Epithelial cell of proximal tubule (primary cell): Measurements from ENCODE around the gene CACNB2. TPM values are rescaled to one million over a fixed set of nuclear protein-coding genes. Genes with fewer than 3 reads are reported as not detected.

Source experiments
- DNase-seq: peaks from one replicate; pipeline ENCODE4 v3.0.0-alpha.2; 2011; ENCODE audit warnings: low read depth
- H3K4me3 ChIP-seq: 2 replicates; pipeline ENCODE4 v1.5.1; 2011; ENCODE audit warnings: low read depth, mild to moderate bottlenecking, low read length
- total RNA-seq: library from RNA; depleted of rRNA; stranded (reverse); fragments of >200 nt; gene quantifications from 2 replicates; pipeline ENCODE4 v1.2.3, GENCODE V29; 2015
- TF ChIP-seq, protein P1 (sequence below): conservative IDR thresholded peaks from 2 replicates; pipeline ENCODE4 v1.5.1; 2012; ENCODE audit warnings: low read depth, mild to moderate bottlenecking, low read length

Gene CACNB2
- total RNA-seq, 1 donor from 2014 or later: not detected

DNA sequence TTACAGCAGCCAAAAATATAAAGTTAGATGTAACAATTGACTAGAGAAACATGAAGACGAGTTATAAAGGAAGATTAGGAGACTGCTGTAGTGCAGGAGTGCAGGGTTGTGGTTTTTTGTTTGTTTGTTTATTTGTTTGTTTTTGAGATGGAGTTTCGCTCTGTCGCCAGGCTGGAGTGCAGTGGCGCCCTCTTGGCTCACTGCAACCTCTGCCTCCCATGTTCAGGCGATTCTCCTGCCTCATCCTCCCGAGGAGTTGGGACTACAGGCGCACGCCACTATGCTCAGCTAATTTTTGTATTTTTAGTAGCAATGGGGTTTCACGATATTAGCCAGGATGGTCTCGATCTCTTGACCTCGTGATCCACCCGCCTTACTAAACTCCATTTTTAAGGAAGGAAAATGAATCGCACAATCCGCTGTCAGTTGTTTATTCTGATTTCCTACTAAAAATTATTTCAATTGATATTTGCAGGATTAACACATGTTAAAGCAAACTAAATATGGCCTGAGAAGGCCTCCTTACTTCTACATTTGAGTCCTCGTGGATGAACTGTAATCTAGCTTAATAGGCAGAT is 277.8 kb downstream of the CACNB2 start:
- TF ChIP-seq, protein P1, sequence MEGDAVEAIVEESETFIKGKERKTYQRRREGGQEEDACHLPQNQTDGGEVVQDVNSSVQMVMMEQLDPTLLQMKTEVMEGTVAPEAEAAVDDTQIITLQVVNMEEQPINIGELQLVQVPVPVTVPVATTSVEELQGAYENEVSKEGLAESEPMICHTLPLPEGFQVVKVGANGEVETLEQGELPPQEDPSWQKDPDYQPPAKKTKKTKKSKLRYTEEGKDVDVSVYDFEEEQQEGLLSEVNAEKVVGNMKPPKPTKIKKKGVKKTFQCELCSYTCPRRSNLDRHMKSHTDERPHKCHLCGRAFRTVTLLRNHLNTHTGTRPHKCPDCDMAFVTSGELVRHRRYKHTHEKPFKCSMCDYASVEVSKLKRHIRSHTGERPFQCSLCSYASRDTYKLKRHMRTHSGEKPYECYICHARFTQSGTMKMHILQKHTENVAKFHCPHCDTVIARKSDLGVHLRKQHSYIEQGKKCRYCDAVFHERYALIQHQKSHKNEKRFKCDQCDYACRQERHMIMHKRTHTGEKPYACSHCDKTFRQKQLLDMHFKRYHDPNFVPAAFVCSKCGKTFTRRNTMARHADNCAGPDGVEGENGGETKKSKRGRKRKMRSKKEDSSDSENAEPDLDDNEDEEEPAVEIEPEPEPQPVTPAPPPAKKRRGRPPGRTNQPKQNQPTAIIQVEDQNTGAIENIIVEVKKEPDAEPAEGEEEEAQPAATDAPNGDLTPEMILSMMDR: no peak
- DNase-seq: no peak
- no peak overlapping the region for H3K4me3 ChIP-seq

DNA sequence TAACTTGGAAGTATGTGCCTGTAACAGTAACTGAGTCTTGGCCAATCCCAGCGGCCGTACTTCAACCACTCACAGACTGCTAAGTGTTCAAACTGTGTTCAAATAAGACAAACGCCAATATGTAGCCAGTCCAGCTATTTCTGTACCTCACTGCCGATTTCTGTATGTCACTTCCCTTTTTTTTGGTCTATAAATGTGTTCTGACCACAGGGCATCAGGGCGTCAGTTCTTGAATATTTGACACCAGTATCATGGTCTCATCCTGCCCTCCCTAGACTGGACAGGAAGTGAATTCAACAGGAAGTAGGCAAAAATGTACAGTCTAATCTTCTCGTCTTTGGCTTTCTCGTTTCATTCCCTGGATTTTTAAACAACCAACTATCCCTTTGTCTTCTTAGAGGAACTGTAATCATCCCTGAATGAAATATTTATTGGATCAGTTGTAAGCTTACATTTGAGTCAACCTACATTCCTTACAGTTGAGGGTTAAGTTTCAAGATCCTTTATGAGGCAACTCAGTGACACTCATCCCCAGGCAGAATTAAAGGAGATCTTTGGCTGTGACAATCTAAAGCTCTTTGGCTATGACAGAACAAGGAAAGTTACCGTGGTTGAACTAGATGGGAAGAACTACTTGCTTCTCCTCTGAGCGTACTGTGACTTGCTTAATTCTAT is 278.5 kb downstream of the CACNB2 start:
- TF ChIP-seq, protein P1: no peak
- H3K4me3 ChIP-seq: no peak overlapping the region
- no peak for DNase-seq

DNA sequence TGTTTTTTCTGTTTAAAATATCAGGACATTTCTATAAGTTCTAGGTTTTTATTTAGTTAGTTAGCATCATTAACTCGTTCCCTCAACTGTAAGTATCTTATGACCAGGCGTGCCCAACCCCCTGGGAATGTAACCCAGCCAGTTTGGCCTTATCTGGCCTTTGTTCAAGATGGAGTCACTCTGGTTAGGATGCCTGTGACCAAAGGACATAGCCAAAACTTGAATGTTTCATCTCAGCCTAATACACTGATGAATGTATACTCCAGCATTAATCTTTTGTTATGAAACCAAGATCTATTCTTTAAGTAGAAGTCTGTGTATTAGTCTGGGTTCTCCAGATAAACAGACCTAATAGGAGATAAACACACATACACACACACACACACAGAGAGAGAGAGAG is 279.7 kb downstream of the CACNB2 start:
- TF ChIP-seq, protein P1: no peak
- DNase-seq: no peak
- H3K4me3 ChIP-seq: no peak overlapping the region

DNA sequence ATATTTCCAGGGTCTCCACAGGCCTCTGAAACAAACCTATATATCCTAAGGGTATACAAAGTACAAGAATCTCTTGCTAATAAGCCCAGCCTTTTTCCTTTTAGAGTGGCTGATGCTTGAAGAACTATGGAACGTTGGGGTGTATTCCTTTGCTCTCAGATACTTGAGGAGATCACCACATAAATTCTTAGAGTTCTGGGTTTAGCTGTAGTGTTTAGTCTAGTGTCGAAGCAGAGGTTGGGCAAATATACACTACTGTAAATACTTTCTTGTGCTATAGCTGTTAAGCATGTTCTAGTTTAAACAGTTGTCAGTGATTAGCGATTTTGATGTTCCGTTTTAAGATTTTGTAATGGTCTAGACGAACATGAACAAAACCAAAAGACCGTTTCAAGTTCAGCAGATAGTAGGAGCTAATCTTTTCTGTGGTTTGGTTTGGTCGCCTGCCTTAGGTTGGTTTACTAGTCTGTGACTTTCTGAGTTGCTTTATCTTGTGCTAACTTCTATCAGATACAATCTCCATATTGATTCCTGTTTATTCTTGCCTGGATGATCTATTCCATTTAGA is 281.6 kb downstream of the CACNB2 start:
- TF ChIP-seq, protein P1: no peak
- H3K4me3 ChIP-seq: no peak overlapping the region
- no peak for DNase-seq

DNA sequence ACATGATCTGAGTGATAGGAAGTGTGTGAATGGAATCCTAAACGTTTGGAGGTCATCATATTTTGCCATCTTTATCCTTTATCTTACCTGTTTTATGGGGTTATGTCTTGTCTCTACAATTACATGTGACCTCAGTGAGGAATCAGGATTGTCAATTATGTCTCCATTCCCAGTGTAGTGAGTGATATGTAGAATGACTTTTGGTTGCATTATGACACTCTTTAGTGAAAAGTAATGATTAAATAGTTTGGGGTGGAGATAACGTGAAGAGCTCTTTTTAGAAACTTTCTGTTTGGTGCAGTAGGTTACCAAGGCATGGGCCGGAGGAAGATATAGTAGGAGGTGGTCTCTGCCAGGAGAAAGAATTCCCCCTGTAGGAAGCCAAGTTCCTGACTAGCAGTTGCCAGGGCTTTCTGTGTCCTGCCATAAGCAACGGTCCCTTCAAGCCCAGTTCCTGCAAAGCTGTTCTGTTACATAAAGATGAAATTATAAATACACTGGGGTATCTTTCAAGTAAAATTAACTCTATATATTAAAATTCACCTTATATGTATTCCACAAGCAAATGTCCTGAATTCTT is 282.9 kb downstream of the CACNB2 start:
- TF ChIP-seq, protein P1: no peak
- H3K4me3 ChIP-seq: no peak overlapping the region
- DNase-seq: no peak

DNA sequence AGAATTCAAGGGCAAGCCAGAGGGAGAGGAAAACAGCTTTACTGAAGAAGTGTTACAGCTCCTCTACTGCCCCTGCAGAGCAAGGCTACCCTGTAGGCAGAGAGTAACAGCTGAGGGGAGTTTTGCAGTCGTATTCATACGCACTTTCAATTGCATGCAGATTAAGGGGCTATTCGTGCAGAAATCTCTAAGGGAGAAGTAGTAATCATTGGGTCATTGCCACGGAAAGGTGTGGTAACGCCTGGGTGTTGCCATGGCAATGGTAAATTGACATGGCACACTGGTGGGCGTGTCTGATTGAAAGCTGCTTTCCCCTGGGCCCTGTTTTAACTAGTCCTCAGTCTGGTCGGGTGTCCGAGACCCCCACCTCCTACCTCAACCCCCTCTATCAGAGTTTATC is 284.0 kb downstream of the CACNB2 start:
- TF ChIP-seq, protein P1: no peak
- no peak for DNase-seq
- H3K4me3 ChIP-seq: no peak overlapping the region
